ENCODE measurements around the gene LILRA1. TPM values are rescaled to one million over a fixed set of nuclear protein-coding genes. Genes with fewer than 3 reads are reported as not detected.
"Not testable (repeated sequence)": the region's sequence is repeated elsewhere in the genome, so short reads cannot be mapped to it uniquely, and the experiment has no call there.

LILRA1 gene
- polyA plus RNA-seq, 4 donors = 0.32 to 0.77 (median 0.53) TPM

DNA sequence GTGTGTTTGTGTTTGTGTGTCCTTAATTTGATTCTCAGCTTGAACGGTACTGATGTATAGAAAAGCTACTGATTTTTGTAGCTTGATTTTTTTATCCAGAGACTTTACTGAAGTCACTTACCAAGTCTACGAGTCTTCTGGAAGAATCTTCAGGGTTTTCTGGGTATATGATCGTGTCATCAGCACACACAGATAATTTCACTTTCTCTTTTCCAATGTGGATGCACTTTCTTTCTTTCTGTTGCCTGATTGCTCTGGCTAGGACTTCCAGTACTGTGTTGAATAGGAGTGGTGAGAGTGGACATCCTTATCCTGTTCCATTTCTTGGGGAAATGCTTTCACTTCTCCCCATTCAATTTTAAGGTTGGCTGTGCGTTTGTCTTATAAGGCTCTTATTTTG, 29.0 kb downstream of the LILRA1 start:
- no peak for DNase-seq (ENCODE audit: low read depth in 4 of 4, low spot score in 2 of 4)

GRCh38 chr19:54624234-54624633, 30.8 kb downstream of the LILRA1 start:
- DNase-seq (ENCODE audit: low read depth in 4 of 4, low spot score in 2 of 4) = not testable (repeated sequence)

GRCh38 chr19:54624934-54625730, 31.7 kb downstream of the LILRA1 start:
- not testable (repeated sequence) for DNase-seq (ENCODE audit: low read depth in 4 of 4, low spot score in 2 of 4)

- DNase-seq (ENCODE audit: low read depth in 4 of 4, low spot score in 2 of 4) = no peak
These were observed 33.3 kb downstream of the LILRA1 start for GRCh38 chr19:54626757-54627156.

DNA sequence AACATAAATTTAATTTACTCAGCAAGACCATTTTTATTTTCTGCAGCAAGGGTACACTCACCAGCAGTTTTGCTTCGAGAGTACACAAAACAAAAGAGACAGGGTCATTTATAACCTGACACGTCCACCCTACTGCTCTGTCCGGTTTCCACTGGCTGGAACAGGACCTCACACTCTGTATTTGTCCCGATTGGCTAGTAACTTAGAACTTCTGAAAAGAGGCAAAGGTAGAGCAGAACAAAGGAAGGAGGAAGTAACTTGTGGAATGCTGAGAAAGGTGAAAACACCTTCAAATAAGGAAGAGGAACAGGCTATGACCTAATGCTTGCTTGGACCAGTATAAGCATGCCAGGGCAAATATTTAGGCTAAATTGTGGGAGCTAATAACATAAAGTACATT, 34.5 kb downstream of the LILRA1 start:
- not testable (repeated sequence) for DNase-seq (ENCODE audit: low read depth in 4 of 4, low spot score in 2 of 4)

- DNase-seq (ENCODE audit: low read depth in 4 of 4, low spot score in 2 of 4) = not testable (repeated sequence)
These were observed 36.8 kb downstream of the LILRA1 start, which contains the start of gene LILRB1 for GRCh38 chr19:54630262-54630661. Gene LILRB1, plus strand, starts transcription at chr19:54630484. Its CDS starts 590 bp downstream, at chr19:54631074.

DNA sequence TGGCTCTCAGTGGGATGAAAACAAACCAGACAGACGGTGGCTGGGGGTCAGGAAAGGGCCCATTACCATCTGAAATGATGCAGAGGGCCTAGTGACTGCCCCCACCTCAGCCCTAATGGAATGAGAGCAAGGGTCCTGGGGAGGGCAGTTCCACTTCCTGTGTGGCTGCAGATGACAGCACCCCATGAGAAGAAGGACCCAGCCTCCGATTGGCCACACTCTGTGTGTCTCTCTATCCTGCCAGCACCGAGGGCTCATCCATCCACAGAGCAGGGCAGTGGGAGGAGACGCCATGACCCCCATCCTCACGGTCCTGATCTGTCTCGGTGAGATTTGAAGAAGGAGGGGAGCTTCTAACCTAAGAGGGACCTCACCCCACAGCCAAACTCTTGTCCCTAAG, 37.4 kb downstream of the LILRA1 start:
- no peak for DNase-seq (ENCODE audit: low read depth in 4 of 4, low spot score in 2 of 4)

DNA sequence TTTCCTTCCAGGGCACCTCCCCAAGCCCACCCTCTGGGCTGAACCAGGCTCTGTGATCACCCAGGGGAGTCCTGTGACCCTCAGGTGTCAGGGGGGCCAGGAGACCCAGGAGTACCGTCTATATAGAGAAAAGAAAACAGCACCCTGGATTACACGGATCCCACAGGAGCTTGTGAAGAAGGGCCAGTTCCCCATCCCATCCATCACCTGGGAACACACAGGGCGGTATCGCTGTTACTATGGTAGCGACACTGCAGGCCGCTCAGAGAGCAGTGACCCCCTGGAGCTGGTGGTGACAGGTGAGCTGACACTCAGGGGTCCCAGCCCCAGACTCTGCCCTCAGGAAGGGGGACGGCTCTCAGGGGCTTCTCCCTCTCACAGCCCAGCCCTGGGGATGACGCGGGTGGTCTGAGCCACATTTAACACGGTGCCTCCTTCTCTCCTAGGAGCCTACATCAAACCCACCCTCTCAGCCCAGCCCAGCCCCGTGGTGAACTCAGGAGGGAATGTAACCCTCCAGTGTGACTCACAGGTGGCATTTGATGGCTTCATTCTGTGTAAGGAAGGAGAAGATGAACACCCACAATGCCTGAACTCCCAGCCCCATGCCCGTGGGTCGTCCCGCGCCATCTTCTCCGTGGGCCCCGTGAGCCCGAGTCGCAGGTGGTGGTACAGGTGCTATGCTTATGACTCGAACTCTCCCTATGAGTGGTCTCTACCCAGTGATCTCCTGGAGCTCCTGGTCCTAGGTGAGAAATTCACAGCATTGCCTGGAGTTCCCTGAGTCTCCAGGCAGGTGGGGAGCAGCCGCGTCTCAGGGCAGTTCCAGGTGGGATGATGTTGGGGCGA, 38.3 kb downstream of the LILRA1 start:
- not testable (repeated sequence) for DNase-seq (ENCODE audit: low read depth in 4 of 4, low spot score in 2 of 4)

GRCh38 chr19:54632517-54632916, 39.1 kb downstream of the LILRA1 start:
- DNase-seq (ENCODE audit: low read depth in 4 of 4, low spot score in 2 of 4) = not testable (repeated sequence)

GRCh38 chr19:54633401-54633800, 40.0 kb downstream of the LILRA1 start:
- no peak for DNase-seq (ENCODE audit: low read depth in 4 of 4, low spot score in 2 of 4)

DNA sequence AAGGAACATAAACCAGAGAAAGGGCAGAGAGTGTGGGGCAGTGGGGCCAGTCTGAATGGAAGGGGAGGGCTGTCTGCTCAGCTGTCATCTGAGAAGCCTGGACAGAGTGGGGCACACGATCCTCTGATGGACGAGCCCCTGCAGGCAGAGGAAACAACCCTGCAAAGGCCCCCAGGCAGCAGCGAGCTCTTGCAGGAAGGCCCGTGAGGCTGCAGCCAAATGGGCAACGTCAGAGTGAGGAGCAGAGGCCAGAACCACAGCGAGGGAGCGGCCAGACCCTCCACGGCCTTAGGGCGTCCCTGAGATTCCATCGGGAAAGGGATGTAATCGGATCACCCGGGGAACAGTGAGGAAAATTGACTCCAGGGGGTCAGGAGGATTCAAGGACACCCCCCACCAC, 42.6 kb downstream of the LILRA1 start:
- DNase-seq (ENCODE audit: low read depth in 4 of 4, low spot score in 2 of 4) = not testable (repeated sequence)

DNA sequence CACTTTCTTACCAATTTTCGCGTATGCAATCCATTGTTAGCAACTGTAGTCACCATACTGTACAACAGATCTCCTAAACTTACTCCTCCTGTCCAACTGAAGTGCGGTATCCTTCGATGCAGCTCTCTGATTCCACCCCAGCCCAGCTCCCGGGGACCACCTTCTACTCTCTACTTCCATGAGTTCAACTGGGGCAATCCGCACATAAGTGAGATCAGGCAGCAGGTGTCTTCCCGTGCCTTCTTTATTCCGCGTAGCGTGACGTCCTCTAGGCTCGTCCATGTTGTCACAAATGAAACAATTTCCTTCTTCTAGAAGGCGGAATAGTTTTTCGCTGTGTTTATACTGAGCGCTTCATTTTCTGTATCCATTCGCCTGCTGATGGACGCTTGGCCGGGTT, 45.3 kb downstream of the LILRA1 start:
- DNase-seq (ENCODE audit: low read depth in 4 of 4, low spot score in 2 of 4) = no peak

DNA sequence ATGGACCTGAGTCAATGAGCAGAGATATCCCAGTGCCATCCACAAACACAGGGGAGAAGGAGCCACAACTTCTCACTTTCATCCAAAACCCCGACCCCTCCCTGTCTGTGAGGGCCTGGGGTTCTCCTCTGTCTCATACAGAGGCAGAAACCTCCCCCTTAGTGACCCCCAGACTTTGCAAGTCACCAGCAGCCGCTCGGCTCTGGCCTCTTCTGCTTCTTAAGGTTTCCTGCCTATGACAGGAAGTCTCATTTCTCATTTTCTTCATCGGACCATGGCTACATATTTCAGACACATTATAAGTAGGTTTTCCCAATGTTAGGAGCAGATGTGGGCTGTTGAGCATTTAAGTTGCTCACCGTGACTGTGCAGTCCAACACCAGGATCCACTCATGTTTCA, 49.5 kb downstream of the LILRA1 start:
- DNase-seq (ENCODE audit: low read depth in 4 of 4, low spot score in 2 of 4) = not testable (repeated sequence)

- not testable (repeated sequence) for DNase-seq (ENCODE audit: low read depth in 4 of 4, low spot score in 2 of 4)
These were observed 50.2 kb downstream of the LILRA1 start for GRCh38 chr19:54643583-54643982.

GRCh38 chr19:54644056-54644455, 50.6 kb downstream of the LILRA1 start:
- no peak for DNase-seq (ENCODE audit: low read depth in 4 of 4, low spot score in 2 of 4)

DNA sequence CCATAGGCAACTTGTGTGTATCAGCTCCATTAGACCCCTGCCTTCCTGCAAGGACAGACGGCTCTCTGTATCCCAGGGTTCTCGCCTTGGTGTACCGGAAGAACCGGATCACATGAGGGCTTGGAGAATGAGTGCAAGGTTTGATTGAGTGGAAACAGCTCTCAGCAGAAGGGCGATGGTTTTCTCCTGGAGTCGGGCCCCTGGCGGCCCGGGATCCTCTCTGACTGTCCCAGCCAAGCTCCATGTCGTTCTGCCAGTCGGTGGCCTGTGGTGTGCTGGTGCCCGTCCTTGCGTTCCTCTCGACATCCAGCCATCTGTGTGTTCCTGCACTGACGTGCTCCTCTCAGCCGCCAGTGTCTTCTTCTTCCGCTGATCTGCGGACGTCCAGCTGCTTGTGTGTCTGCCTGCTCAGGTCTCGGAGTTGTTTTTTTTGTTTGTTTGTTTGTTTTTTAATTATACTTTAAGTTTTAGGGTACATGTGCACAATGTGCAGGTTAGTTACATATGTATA, 53.0 kb downstream of the LILRA1 start:
- DNase-seq (ENCODE audit: low read depth in 4 of 4, low spot score in 2 of 4) = no peak

DNA sequence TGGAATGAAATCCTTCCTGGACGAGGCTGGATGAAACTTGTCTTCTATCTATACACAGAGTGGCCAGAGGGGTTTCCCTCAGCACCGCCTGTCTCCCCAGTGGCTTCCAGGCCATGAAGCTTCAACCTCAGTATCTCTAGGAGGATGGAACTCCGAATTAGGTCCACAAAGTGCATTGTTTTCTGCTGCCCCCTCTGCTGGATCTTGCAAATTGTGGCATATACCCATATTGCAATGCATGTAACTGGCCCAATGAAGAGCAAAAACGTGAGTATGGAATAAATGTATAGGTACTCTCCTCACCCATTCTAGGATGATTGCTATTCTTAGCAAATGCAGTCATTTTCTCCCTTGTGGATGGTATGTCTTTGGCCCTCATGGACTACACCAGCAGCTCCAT, 54.7 kb downstream of the LILRA1 start:
- DNase-seq (ENCODE audit: low read depth in 4 of 4, low spot score in 2 of 4) = no peak

GRCh38 chr19:54650108-54650655, 56.8 kb downstream of the LILRA1 start:
- DNase-seq (ENCODE audit: low read depth in 4 of 4, low spot score in 2 of 4) = no peak
